HepG2 (cell line): ENCODE results near the gene FBXL7. TPM values are rescaled to one million over a fixed set of nuclear protein-coding genes. Genes with fewer than 3 reads are reported as not detected.

Experiments used
- ATAC-seq: fragments of 200-7000 bp; cut with Tn5 transposase; 3 replicates; pipeline ENCODE4 v1.9.1; 2020; ENCODE audit warnings: mild to moderate bottlenecking, moderate library complexity
- BruUV-seq: library from RNA; stranded (reverse); fragments of 400-500 nt; replicated peaks from 2 replicates; lab custom pipeline; 2021; lab: Mats Ljungman, UMichigan
- CTCF ChIA-PET: fragments of 300-600 bp; formaldehyde crosslinking; extraction: SDS; loops from one replicate; lab custom pipeline; 2021; ENCODE audit warnings: low total read pairs, inconsistent platforms, low intra/inter-chr PET ratio; lab: Yijun Ruan, JAX
- POLR2A ChIA-PET: fragments of 350-600 bp; sonication (Branson Sonifier 250); formaldehyde crosslinking; loops from one replicate; lab custom pipeline; 2020; ENCODE audit warnings: antibody characterized with exemption, inconsistent platforms; lab: Yijun Ruan, JAX
- DNase-seq: peaks from one replicate; pipeline ENCODE4 v3.0.0-alpha.2; 2015; ENCODE audit warnings: low spot score
- FAIRE-seq: peaks from 3 replicates; lab custom pipeline; 2011; peaks lifted over from hg19 to GRCh38; lab: Jason Lieb, UNC
- H2AFZ ChIP-seq: one replicate; pipeline ENCODE4 v1.6.1; 2011; ENCODE audit warnings: low read length, inconsistent platforms
- H3K27ac ChIP-seq: fragments of 300-600 bp; 3 replicates; pipeline ENCODE4 v1.8.0; 2011; ENCODE audit warnings: mixed run types, mild to moderate bottlenecking, mixed read lengths, low read length, inconsistent platforms; ENCODE audit not compliant: insufficient read depth; ENCODE audit errors: extremely low read length
- H3K27me3 ChIP-seq, 2 experiments: fragments of 200-600 bp in 1 of 2; 2 replicates in 1 of 2; 3 replicates in 1 of 2; pipeline versions ENCODE4 v1.6.0 to v1.8.0; 2011; ENCODE audit warnings: low read length in 2 of 2, mild to moderate bottlenecking in 2 of 2, moderate library complexity in 2 of 2, inconsistent platforms in 1 of 2; ENCODE audit not compliant: insufficient read depth in 2 of 2, control insufficient read depth in 1 of 2
- H3K36me3 ChIP-seq, 2 experiments: fragments of 200-600 bp in 1 of 2; replicated peaks in 1 of 2; 2 replicates in 1 of 2; 3 replicates in 1 of 2; pipeline versions ENCODE4 v1.5.1 to v1.8.0; 2011; ENCODE audit warnings: low read length in 2 of 2, inconsistent platforms in 1 of 2; ENCODE audit not compliant: insufficient read depth in 2 of 2, control insufficient read depth in 1 of 2
- H3K4me1 ChIP-seq: 2 replicates; pipeline ENCODE4 v1.5.1; 2012; ENCODE audit warnings: low read length, inconsistent platforms; ENCODE audit not compliant: insufficient read depth
- H3K4me2 ChIP-seq: 2 replicates; pipeline ENCODE4 v1.6.0; 2011; ENCODE audit warnings: low read depth, low read length, inconsistent platforms
- H3K4me3 ChIP-seq, 3 experiments: fragments of 200-600 bp in 1 of 3; sonication (generic), shearing (Covaris generic) in 1 of 3; replicated peaks in 1 of 3; 2 replicates each; pipeline ENCODE4 v1.5.1; 2011 to 2016; ENCODE audit warnings: low read length in 3 of 3, inconsistent platforms in 2 of 3, low read depth in 2 of 3, mild to moderate bottlenecking in 2 of 3, control low read depth in 1 of 3, mixed read lengths in 1 of 3; ENCODE audit not compliant: insufficient read depth in 1 of 3
- H3K79me2 ChIP-seq: one replicate; pipeline ENCODE4 v1.6.1; 2011; ENCODE audit warnings: low read length, inconsistent platforms; ENCODE audit not compliant: insufficient read depth
- H3K9ac ChIP-seq: 2 replicates; pipeline ENCODE4 v1.6.0; 2011; ENCODE audit warnings: mild to moderate bottlenecking, low read depth, low read length, inconsistent platforms; ENCODE audit not compliant: insufficient read depth
- H3K9me3 ChIP-seq: 2 replicates; pipeline ENCODE4 v1.5.1; 2012; ENCODE audit warnings: mild to moderate bottlenecking, low read length
- H4K20me1 ChIP-seq: 2 replicates; pipeline ENCODE4 v1.6.0; 2011; ENCODE audit warnings: inconsistent platforms, mild to moderate bottlenecking, low read length, moderate library complexity; ENCODE audit not compliant: insufficient read depth
- JUN ChIP-seq: sonication (generic); formaldehyde crosslinking; IDR thresholded peaks from 2 replicates; pipeline ENCODE4 v1.4.0; 2020; ENCODE audit warnings: mild to moderate bottlenecking, missing genetic modification reagents
- KLF13 ChIP-seq: sonication (generic); formaldehyde crosslinking; IDR thresholded peaks from 2 replicates; pipeline ENCODE4 v1.4.0; 2020; ENCODE audit warnings: mild to moderate bottlenecking, missing genetic modification reagents
- SPEN ChIP-seq: sonication (generic); formaldehyde crosslinking; IDR thresholded peaks from 2 replicates; pipeline ENCODE4 v1.5.1; 2020; ENCODE audit warnings: low read depth, mild to moderate bottlenecking, missing genetic modification reagents
- YY1 ChIP-seq: IDR thresholded peaks from 2 replicates; pipeline ENCODE4 v1.6.1; 2011; ENCODE audit warnings: low read length, low read depth, moderate library complexity, mild to moderate bottlenecking; ENCODE audit not compliant: insufficient read depth, insufficient replicate concordance
- ZNF280D ChIP-seq: sonication (generic); formaldehyde crosslinking; IDR thresholded peaks from 2 replicates; pipeline ENCODE4 v1.5.1; 2020; ENCODE audit warnings: mild to moderate bottlenecking, missing genetic modification reagents
- ZNF33A ChIP-seq: sonication (generic); formaldehyde crosslinking; IDR thresholded peaks from 2 replicates; pipeline ENCODE4 v1.5.1; 2020; ENCODE audit warnings: missing genetic modification reagents, mild to moderate bottlenecking, moderate library complexity, borderline replicate concordance
- ZNF576 ChIP-seq: sonication (generic); formaldehyde crosslinking; IDR thresholded peaks from 2 replicates; pipeline ENCODE4 v1.4.0; 2020; ENCODE audit warnings: mild to moderate bottlenecking, missing genetic modification reagents
- ZNF775 ChIP-seq: sonication (generic); formaldehyde crosslinking; IDR thresholded peaks from 2 replicates; pipeline ENCODE4 v1.4.0; 2020; ENCODE audit warnings: missing genetic modification reagents, mild to moderate bottlenecking, moderate library complexity, borderline replicate concordance
- WGBS: methylation state at CpG from one replicate; pipeline ENCODE4 v1.1.6; 2017; ENCODE audit warnings: low lambda C conversion rate; 5-methylcytosine and 5-hydroxymethylcytosine counted together
- in situ Hi-C: cut with HindIII; loops from 2 replicates; pipeline ENCODE4 v1.10.0; 2017; ENCODE audit warnings: low pct_unique_long_range_greater_than_20kb; ENCODE audit not compliant: extremely low pct_ligation_motif_present
- intact Hi-C: fragments of 100-400 bp; cut with micrococcal nuclease; formaldehyde crosslinking; loops from one replicate; pipeline ENCODE4 v1.10.0; 2022; ENCODE audit not compliant: unreplicated experiment
- polyA plus RNA-seq, 8 experiments: library from polyadenylated mRNA; depleted of rRNA in 3 of 8; stranded (reverse) in 7 of 8; unstranded in 1 of 8; fragments of >200 nt; fragmentation: Illumina TruSeq in 4 of 8; extraction: Trizol in 4 of 8; gene quantifications; 2 replicates each; pipeline versions ENCODE4 v1.2.1 to v1.2.3, GENCODE V29; 2011 to 2016; ENCODE audit warnings: low read depth in 4 of 8, missing spikeins in 1 of 8, mixed read lengths in 1 of 8; ENCODE audit not compliant: insufficient read depth in 1 of 8
- total RNA-seq, 5 experiments: library from RNA; depleted of rRNA; stranded (reverse); fragments of >200 nt; fragmentation: Illumina TruSeq; extraction: Trizol; gene quantifications; 2 replicates each; pipeline ENCODE4 v1.2.3, GENCODE V29; 2016; ENCODE audit warnings: low read depth in 1 of 5
- TF ChIP-seq, protein P1 (sequence below): sonication (generic); formaldehyde crosslinking; IDR thresholded peaks from 2 replicates; pipeline ENCODE4 v1.4.0; 2020; ENCODE audit warnings: low read depth, missing genetic modification reagents
- TF ChIP-seq, protein P2 (sequence below): sonication (generic); formaldehyde crosslinking; IDR thresholded peaks from 2 replicates; pipeline ENCODE4 v1.5.0; 2020; ENCODE audit warnings: missing genetic modification reagents

The FBXL7 gene
- total and polyA plus RNA-seq, 2 of the 13 experiments (the other 11 are each of a cell fraction or from before 2014, with no cell fraction given), result 0.07 TPM; not detected in 1

- ChIA-PET CTCF (no interaction called here), POLR2A (no interaction called here)
- no peak overlapping the region for H3K4me2 ChIP-seq
- no peak for TF ChIP-seq KLF13 (CRISPR knock-in tag)
- no peak for DNase-seq
- ATAC-seq, result no peak
- H3K27ac ChIP-seq, result no peak overlapping the region
- no peaks in the 10 kb centered on the region for H3K79me2 ChIP-seq
- no peaks in the 10 kb centered on the region for H4K20me1 ChIP-seq
- intact Hi-C loops, result no loop called here
- no peaks in the 10 kb centered on the region for H3K36me3 ChIP-seq
- H3K9ac ChIP-seq, result no peak overlapping the region
- FAIRE-seq, result no peak
- in situ Hi-C loops, result no loop called here
- no TSS peak for BruUV-seq
- no peak overlapping the region for H3K4me3 ChIP-seq
- H2AFZ ChIP-seq, result no peak overlapping the region
- 7% methylated on average over 3 of the region's 4 CpGs for WGBS
- no peaks in the 10 kb centered on the region for H3K9me3 ChIP-seq
- no peaks in the 10 kb centered on the region for H3K27me3 ChIP-seq
- no peaks in the 10 kb centered on the region for H3K4me1 ChIP-seq
These were observed 36.0 kb downstream of the FBXL7 start for GRCh38 chr5:15535938-15536337.

- H4K20me1 ChIP-seq, result no peaks in the 10 kb centered on the region
- H2AFZ ChIP-seq, result no peak overlapping the region
- in situ Hi-C loops, result no loop called here
- no peaks in the 10 kb centered on the region for H3K4me1 ChIP-seq
- no TSS peak for BruUV-seq
- H3K4me2 ChIP-seq, result no peak overlapping the region
- H3K4me3 ChIP-seq, result no peak overlapping the region
- H3K9me3 ChIP-seq, result no peaks in the 10 kb centered on the region
- no peaks in the 10 kb centered on the region for H3K79me2 ChIP-seq
- intact Hi-C loops, result no loop called here
- WGBS, result 0% methylated on average over 2 of the region's 2 CpGs
- no peaks in the 10 kb centered on the region for H3K27me3 ChIP-seq
- FAIRE-seq (no peak), DNase-seq (no peak), ATAC-seq (no peak)
- no peaks in the 10 kb centered on the region for H3K36me3 ChIP-seq
- no peak overlapping the region for H3K9ac ChIP-seq
- POLR2A ChIA-PET, result no interaction called here
- CTCF ChIA-PET, result no interaction called here
- no peak overlapping the region for H3K27ac ChIP-seq
- TF ChIP-seq ZNF576 (CRISPR knock-in tag), result no peak
- TF ChIP-seq YY1, result no peak
- TF ChIP-seq SPEN, result no peak
- TF ChIP-seq JUN, result no peak
- TF ChIP-seq ZNF33A (CRISPR knock-in tag), result no peak
- TF ChIP-seq ZNF775 (CRISPR knock-in tag), result no peak
- TF ChIP-seq, protein P1, sequence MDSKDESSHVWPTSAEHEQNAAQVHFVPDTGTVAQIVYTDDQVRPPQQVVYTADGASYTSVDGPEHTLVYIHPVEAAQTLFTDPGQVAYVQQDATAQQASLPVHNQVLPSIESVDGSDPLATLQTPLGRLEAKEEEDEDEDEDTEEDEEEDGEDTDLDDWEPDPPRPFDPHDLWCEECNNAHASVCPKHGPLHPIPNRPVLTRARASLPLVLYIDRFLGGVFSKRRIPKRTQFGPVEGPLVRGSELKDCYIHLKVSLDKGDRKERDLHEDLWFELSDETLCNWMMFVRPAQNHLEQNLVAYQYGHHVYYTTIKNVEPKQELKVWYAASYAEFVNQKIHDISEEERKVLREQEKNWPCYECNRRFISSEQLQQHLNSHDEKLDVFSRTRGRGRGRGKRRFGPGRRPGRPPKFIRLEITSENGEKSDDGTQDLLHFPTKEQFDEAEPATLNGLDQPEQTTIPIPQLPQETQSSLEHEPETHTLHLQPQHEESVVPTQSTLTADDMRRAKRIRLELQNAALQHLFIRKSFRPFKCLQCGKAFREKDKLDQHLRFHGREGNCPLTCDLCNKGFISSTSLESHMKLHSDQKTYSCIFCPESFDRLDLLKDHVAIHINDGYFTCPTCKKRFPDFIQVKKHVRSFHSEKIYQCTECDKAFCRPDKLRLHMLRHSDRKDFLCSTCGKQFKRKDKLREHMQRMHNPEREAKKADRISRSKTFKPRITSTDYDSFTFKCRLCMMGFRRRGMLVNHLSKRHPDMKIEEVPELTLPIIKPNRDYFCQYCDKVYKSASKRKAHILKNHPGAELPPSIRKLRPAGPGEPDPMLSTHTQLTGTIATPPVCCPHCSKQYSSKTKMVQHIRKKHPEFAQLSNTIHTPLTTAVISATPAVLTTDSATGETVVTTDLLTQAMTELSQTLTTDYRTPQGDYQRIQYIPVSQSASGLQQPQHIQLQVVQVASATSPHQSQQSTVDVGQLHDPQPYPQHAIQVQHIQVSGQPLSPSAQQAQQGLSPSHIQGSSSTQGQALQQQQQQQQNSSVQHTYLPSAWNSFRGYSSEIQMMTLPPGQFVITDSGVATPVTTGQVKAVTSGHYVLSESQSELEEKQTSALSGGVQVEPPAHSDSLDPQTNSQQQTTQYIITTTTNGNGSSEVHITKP, result no peak
- no peak for TF ChIP-seq ZNF280D
- TF ChIP-seq, protein P2, sequence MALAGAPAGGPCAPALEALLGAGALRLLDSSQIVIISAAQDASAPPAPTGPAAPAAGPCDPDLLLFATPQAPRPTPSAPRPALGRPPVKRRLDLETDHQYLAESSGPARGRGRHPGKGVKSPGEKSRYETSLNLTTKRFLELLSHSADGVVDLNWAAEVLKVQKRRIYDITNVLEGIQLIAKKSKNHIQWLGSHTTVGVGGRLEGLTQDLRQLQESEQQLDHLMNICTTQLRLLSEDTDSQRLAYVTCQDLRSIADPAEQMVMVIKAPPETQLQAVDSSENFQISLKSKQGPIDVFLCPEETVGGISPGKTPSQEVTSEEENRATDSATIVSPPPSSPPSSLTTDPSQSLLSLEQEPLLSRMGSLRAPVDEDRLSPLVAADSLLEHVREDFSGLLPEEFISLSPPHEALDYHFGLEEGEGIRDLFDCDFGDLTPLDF (CRISPR knock-in tag), result no peak
These were observed 38.5 kb downstream of the FBXL7 start for GRCh38 chr5:15538516-15538915.
